Vagina (tissue), 2 donors: ENCODE results near the gene ALDH18A1.

ENCODE experiments used
- CTCF ChIP-seq, 3 experiments: fragments of 450-650 bp in 2 of 3; fragments of 200-600 bp in 1 of 3; sonication (generic) in 1 of 3; IDR thresholded peaks; one replicate each; pipeline ENCODE4 v1.5.1; 2017 to 2019; ENCODE audit warnings: antibody characterized with exemption in 3 of 3, mild to moderate bottlenecking in 2 of 3, moderate library complexity in 2 of 3
- POLR2A ChIP-seq, 2 donors: fragments of 450-650 bp; IDR thresholded peaks; one replicate each; pipeline ENCODE4 v1.6.1; 2017; ENCODE audit warnings: antibody characterized with exemption in 2 of 2, mild to moderate bottlenecking in 2 of 2, moderate library complexity in 2 of 2

- TF ChIP-seq CTCF (IDR thresholded peaks at IDR 0.05) (no peak), POLR2A (IDR thresholded peaks at IDR 0.05) (no peak)
Observed at GRCh38 chr10:95691281-95691680, 34.8 kb upstream of the ALDH18A1 start.
